Mesothelial cell of epicardium (in vitro differentiated cells): ENCODE results near the gene KRTAP19-3. TPM values are rescaled to one million over a fixed set of nuclear protein-coding genes. Genes with fewer than 3 reads are reported as not detected.
"Not testable (repeated sequence)": the region's sequence is repeated elsewhere in the genome, so short reads cannot be mapped to it uniquely, and the experiment has no call there.

ENCODE experiments used
- DNase-seq, 2 experiments: peaks; one replicate each; pipeline ENCODE4 v3.0.0; 2021; ENCODE audit warnings: low spot score in 2 of 2; ENCODE audit not compliant: unreplicated experiment in 2 of 2
- H3K27ac Mint-ChIP-seq: 2 replicates; pipeline ENCODE4 v1.8.0; 2021; ENCODE audit warnings: mixed read lengths
- H3K27me3 Mint-ChIP-seq: 2 replicates; pipeline ENCODE4 v1.8.0; 2021; ENCODE audit warnings: low read depth, mixed read lengths
- H3K36me3 Mint-ChIP-seq: 2 replicates; pipeline ENCODE4 v1.8.0; 2021; ENCODE audit warnings: mixed read lengths
- H3K4me1 Mint-ChIP-seq: 2 replicates; pipeline ENCODE4 v1.8.0; 2021; ENCODE audit warnings: mixed read lengths
- H3K4me3 Mint-ChIP-seq: 2 replicates; pipeline ENCODE4 v1.8.0; 2021; ENCODE audit warnings: mild to moderate bottlenecking, moderate library complexity, mixed read lengths
- H3K9me3 Mint-ChIP-seq: 2 replicates; pipeline ENCODE4 v1.8.0; 2021; ENCODE audit warnings: mixed read lengths
- total RNA-seq: library from RNA; stranded (reverse); gene quantifications from 3 replicates; pipeline ENCODE4 v1.2.1, GENCODE V29; 2021
- TF ChIP-seq, protein P1 (sequence below): fragments of 200-600 bp; sonication (generic); IDR thresholded peaks from one replicate; pipeline ENCODE4 v1.5.0; 2021; ENCODE audit warnings: antibody characterized with exemption; ENCODE audit not compliant: unreplicated experiment

Gene KRTAP19-3
- total RNA-seq, result not detected in 3 replicates

- Mint-ChIP-seq H3K27me3 (no peaks in the 10 kb centered on the region), H3K4me1 (no peaks in the 10 kb centered on the region), H3K27ac (no peak within 1 kb of the TSS), H3K9me3 (peaks cover 19% of the 10 kb centered on the region), H3K36me3 (no peaks in the 10 kb centered on the region), H3K4me3 (no peak within 1 kb of the TSS)
- DNase-seq, result no peak
- TF ChIP-seq, protein P1, sequence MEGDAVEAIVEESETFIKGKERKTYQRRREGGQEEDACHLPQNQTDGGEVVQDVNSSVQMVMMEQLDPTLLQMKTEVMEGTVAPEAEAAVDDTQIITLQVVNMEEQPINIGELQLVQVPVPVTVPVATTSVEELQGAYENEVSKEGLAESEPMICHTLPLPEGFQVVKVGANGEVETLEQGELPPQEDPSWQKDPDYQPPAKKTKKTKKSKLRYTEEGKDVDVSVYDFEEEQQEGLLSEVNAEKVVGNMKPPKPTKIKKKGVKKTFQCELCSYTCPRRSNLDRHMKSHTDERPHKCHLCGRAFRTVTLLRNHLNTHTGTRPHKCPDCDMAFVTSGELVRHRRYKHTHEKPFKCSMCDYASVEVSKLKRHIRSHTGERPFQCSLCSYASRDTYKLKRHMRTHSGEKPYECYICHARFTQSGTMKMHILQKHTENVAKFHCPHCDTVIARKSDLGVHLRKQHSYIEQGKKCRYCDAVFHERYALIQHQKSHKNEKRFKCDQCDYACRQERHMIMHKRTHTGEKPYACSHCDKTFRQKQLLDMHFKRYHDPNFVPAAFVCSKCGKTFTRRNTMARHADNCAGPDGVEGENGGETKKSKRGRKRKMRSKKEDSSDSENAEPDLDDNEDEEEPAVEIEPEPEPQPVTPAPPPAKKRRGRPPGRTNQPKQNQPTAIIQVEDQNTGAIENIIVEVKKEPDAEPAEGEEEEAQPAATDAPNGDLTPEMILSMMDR, result no peak
Measured at GRCh38 chr21:30491963-30492428, at the start of gene KRTAP19-3. TSS of gene KRTAP19-3 (minus strand) at chr21:30492013. CDS start at chr21:30491957, 56 bp downstream.

DNA sequence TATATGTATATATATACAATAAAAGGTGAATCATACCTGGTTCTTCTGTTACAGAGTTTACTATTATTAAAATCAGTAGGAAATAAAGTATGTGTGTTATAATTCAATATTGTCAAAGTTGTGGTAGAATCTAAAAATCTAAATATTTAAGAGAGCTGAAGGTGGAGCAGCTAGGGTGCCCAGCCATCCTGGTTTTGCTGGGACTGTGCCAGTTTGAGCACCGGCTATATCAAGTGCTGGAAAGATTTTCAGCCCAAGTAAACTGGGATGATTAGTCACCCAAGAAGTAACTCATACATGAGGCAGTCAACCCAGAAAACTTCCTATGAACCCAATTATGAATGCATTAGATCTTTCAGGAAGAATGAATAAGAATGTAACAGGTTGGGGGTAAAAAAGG is 27.1 kb upstream of the KRTAP19-3 start:
- no peaks in the 10 kb centered on the region for H3K36me3 Mint-ChIP-seq
- H3K9me3 Mint-ChIP-seq, result peaks cover 31% of the 10 kb centered on the region

GRCh38 chr21:30515681-30516080 is 23.9 kb upstream of the KRTAP19-3 start:
- H3K4me3 Mint-ChIP-seq, result no peak overlapping the region
- no peaks in the 10 kb centered on the region for H3K27me3 Mint-ChIP-seq
- DNase-seq, result no peak
- TF ChIP-seq, protein P1, result no peak
- H3K9me3 Mint-ChIP-seq, result peaks cover 31% of the 10 kb centered on the region
- H3K27ac Mint-ChIP-seq, result no peak overlapping the region
- no peaks in the 10 kb centered on the region for H3K36me3 Mint-ChIP-seq
- no peaks in the 10 kb centered on the region for H3K4me1 Mint-ChIP-seq

More for the DNA sequence above, 27.1 kb upstream of the KRTAP19-3 start:
- H3K4me1 Mint-ChIP-seq, result no peaks in the 10 kb centered on the region
- no peak overlapping the region for H3K27ac Mint-ChIP-seq
- H3K27me3 Mint-ChIP-seq, result no peaks in the 10 kb centered on the region
- TF ChIP-seq, protein P1, result no peak
- no peak overlapping the region for H3K4me3 Mint-ChIP-seq
- DNase-seq, result no peak

GRCh38 chr21:30505621-30506205 is 13.9 kb upstream of the KRTAP19-3 start:
- not testable (repeated sequence) for H3K27ac Mint-ChIP-seq, DNase-seq, H3K4me3 Mint-ChIP-seq, H3K4me1 Mint-ChIP-seq, H3K36me3 Mint-ChIP-seq, H3K27me3 Mint-ChIP-seq
- H3K9me3 Mint-ChIP-seq, result peaks cover 11% of the 10 kb centered on the region
- TF ChIP-seq, protein P1, result peak; percentile 53

- peaks cover 2% of the 10 kb centered on the region for H3K9me3 Mint-ChIP-seq
- no peak for DNase-seq
- no peak within 1 kb of the TSS for H3K4me3 Mint-ChIP-seq
- TF ChIP-seq, protein P1, result no peak
- H3K27ac Mint-ChIP-seq, result no peak within 1 kb of the TSS
- H3K27me3 Mint-ChIP-seq, result no peaks in the 10 kb centered on the region
- H3K36me3 Mint-ChIP-seq, result no peaks in the 10 kb centered on the region
- no peaks in the 10 kb centered on the region for H3K4me1 Mint-ChIP-seq
Measured at GRCh38 chr21:30502041-30502440, 10.2 kb upstream of the KRTAP19-3 start, which contains the start of gene KRTAP19-5. TSS of gene KRTAP19-5 (minus strand) at chr21:30502141. CDS start at chr21:30502090, 51 bp downstream.
